ENCODE results near the gene LDLRAD1.

DNA sequence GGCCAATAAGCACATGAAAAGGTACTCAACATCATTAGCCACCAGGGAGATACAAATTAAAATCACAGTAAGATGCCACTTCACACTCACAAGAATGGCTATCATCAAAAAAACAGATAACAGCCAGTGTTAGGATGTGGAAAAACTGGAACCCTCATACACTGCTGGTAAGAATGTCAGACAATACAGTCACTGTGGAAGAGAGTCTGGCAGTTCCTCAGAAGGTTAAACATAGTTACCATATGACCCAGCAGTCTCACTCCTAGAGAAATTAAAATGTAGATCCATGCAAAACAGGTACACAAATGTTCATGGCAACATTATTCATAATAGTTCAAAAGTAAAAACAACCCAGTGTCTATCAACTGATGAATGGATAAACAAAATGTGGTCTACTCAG is 33.3 kb downstream of the LDLRAD1 start:
- TF ChIP-seq, protein P1, sequence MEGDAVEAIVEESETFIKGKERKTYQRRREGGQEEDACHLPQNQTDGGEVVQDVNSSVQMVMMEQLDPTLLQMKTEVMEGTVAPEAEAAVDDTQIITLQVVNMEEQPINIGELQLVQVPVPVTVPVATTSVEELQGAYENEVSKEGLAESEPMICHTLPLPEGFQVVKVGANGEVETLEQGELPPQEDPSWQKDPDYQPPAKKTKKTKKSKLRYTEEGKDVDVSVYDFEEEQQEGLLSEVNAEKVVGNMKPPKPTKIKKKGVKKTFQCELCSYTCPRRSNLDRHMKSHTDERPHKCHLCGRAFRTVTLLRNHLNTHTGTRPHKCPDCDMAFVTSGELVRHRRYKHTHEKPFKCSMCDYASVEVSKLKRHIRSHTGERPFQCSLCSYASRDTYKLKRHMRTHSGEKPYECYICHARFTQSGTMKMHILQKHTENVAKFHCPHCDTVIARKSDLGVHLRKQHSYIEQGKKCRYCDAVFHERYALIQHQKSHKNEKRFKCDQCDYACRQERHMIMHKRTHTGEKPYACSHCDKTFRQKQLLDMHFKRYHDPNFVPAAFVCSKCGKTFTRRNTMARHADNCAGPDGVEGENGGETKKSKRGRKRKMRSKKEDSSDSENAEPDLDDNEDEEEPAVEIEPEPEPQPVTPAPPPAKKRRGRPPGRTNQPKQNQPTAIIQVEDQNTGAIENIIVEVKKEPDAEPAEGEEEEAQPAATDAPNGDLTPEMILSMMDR (IDR thresholded peaks at IDR 0.05) = no peak
- no peak for TF ChIP-seq POLR2A (IDR thresholded peaks at IDR 0.05)
